ENCODE measurements around the gene WDCP. TPM values are rescaled to one million over a fixed set of nuclear protein-coding genes. Genes with fewer than 3 reads are reported as not detected.

The WDCP gene
- total RNA-seq, 1 donor from 2014 or later = 20.0 TPM

GRCh38 chr2:24022975-24023575 is 24.1 kb downstream of the WDCP start:
- POLR2A ChIA-PET = interaction anchor here (0.6 kb wide), 1 partner anchor 24 kb away, joined by 7 read pairs; no protein-coding TSS in a partner anchor
- intact Hi-C loops (cut with micrococcal nuclease) = no loop called here
- TF ChIP-seq CTCF (IDR thresholded peaks at IDR 0.05) = no peak
- Mint-ChIP-seq H3K27me3 (no peaks in the 10 kb centered on the region), H3K4me3 (no peak overlapping the region), H3K27ac (no peak overlapping the region), H3K4me1 (no peaks in the 10 kb centered on the region), H3K9me3 (no peaks in the 10 kb centered on the region), H3K36me3 (ENCODE audit: low read depth) (peaks cover 42% of the 10 kb centered on the region)
- ATAC-seq (ENCODE audit: low read depth) (no peak), DNase-seq (no peak)
- CTCF ChIA-PET = no interaction called here

DNA sequence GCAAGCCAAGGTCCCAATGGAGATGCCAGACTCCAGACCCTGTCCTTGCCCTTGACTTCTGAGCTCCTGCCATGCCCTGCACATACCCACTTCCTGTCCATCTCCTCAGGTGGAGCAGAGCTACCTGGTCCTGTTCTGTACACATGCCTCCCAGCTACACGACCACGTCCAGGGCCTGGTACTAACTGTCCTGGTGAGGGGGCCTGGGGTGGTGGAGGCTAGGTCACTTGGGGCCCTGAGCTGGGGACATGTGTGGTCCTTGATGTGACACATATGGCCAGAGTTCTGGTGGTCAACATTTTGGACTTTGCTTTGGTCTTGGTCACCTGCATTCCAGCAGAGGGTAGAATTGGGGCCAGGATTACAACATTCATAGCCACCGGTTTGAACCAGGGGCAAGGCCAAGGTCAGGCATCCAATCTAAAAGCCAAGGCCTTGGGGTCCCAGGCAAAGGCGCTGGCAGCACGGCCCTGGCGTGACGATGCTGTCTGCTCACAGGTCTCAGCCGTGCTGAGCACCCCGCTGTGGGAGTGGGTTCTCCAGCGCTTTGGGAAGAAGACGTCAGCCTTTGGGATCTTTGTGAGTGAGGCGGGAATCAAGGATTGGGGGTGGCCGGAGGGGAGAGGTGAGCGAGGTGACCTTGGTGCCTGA is 24.7 kb downstream of the WDCP start:
- CTCF ChIA-PET = no interaction called here
- H3K27ac Mint-ChIP-seq = no peak overlapping the region
- no peak for TF ChIP-seq CTCF (IDR thresholded peaks at IDR 0.05)

DNA sequence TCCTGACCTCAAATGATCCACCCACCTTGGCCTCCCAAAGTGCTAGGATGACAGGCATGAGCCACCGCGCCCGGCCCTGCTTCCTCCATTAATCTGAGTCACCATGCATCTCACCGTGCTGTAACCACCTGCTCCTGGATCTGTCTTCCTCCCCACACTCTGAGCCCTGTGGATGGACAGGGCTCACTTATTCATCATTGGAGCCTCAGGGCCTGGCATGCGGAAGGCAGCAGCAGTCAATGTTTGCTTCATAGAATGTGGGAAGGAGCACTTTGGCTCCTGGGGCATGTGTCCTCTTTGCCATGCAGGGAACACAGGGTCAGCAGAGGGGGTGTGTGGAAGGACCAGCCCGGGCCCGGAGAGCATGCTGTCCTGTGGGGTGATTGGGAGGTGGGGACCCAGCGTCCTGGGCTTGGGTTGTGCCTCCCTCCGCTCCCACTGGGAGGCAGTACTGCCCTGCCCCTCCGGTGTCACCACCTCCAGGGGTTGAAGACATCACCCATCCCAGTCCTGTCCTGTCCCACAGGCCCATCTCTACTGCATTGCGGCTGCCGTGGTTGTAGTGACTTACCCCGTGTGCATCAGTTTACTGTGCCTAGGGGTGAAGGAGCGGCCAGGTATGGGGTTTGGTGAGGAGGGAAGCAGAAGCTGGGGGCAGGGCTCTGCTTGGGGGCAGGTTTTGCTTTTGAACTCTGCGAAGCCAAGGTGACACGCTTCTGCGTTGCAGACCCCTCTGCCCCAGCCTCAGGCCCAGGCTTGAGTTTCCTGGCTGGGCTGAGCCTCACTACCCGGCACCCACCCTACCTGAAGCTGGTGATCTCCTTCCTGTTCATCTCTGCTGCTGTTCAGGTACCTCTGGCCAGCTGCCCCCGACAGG is 25.8 kb downstream of the WDCP start:
- ATAC-seq (ENCODE audit: low read depth) = peak; percentile 37
- no peak overlapping the region for H3K27ac Mint-ChIP-seq
- CTCF ChIA-PET = no interaction called here

More for the DNA sequence above, 24.7 kb downstream of the WDCP start:
- POLR2A ChIA-PET = interaction anchor here (0.6 kb wide), 1 partner anchor 23 kb away, joined by 7 read pairs; no protein-coding TSS in a partner anchor
- Mint-ChIP-seq H3K36me3 (ENCODE audit: low read depth) (peaks cover 42% of the 10 kb centered on the region), H3K4me1 (no peaks in the 10 kb centered on the region), H3K27me3 (no peaks in the 10 kb centered on the region), H3K9me3 (no peaks in the 10 kb centered on the region), H3K4me3 (no peak overlapping the region)
- DNase-seq = no peak
- intact Hi-C loops (cut with micrococcal nuclease) = no loop called here
- ATAC-seq (ENCODE audit: low read depth) = no peak

DNA sequence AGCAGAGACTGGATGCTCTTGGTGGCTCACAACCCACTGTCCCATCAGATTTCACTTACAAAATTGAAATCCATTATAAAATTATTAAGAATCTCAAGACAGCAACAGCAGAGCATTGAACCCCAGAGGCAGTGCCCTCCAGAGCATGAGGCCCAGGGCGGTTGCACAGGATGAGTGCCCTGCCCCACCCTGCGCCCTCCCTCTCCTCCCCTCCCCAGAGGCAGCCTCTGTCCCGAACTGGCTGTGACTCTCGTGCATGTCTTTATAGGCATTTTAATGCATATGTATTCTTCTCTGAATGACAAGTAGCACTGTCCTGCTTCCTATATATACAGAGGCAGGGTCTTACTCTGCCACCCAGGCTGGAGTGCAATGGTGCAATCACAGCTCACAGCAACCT is 26.9 kb downstream of the WDCP start:
- intact Hi-C loops (cut with micrococcal nuclease) = no loop called here
- ATAC-seq (ENCODE audit: low read depth) (no peak), DNase-seq (no peak)
- CTCF ChIA-PET = no interaction called here
- no peak overlapping the region for H3K4me3 Mint-ChIP-seq
- no peak overlapping the region for H3K27ac Mint-ChIP-seq
- H3K36me3 Mint-ChIP-seq (ENCODE audit: low read depth) = peaks cover 28% of the 10 kb centered on the region
- no peaks in the 10 kb centered on the region for H3K27me3 Mint-ChIP-seq
- no peaks in the 10 kb centered on the region for H3K9me3 Mint-ChIP-seq
- no peaks in the 10 kb centered on the region for H3K4me1 Mint-ChIP-seq
- no peak for TF ChIP-seq CTCF (IDR thresholded peaks at IDR 0.05)
- POLR2A ChIA-PET = no interaction called here

More for the DNA sequence above, 25.8 kb downstream of the WDCP start:
- intact Hi-C loops (cut with micrococcal nuclease) = no loop called here
- Mint-ChIP-seq H3K4me1 (no peaks in the 10 kb centered on the region), H3K9me3 (no peaks in the 10 kb centered on the region), H3K36me3 (ENCODE audit: low read depth) (peaks cover 36% of the 10 kb centered on the region), H3K27me3 (no peaks in the 10 kb centered on the region), H3K4me3 (no peak overlapping the region)
- TF ChIP-seq CTCF (IDR thresholded peaks at IDR 0.05) = no peak
- no peak for DNase-seq
- POLR2A ChIA-PET = no interaction called here

GRCh38 chr2:24019729-24020128 is 27.5 kb downstream of the WDCP start:
- Mint-ChIP-seq H3K4me1 (no peaks in the 10 kb centered on the region), H3K9me3 (no peaks in the 10 kb centered on the region), H3K4me3 (no peak overlapping the region), H3K36me3 (ENCODE audit: low read depth) (peaks cover 24% of the 10 kb centered on the region), H3K27me3 (no peaks in the 10 kb centered on the region), H3K27ac (no peak overlapping the region)
- ChIA-PET CTCF (no interaction called here), POLR2A (no interaction called here)
- TF ChIP-seq CTCF (IDR thresholded peaks at IDR 0.05) = no peak
- DNase-seq = no peak
- no peak for ATAC-seq (ENCODE audit: low read depth)
- intact Hi-C loops (cut with micrococcal nuclease) = loop anchor here (10.0 kb wide), 1 partner anchor 135 kb away; no protein-coding TSS in a partner anchor

Data from activated B cell treated with CpG ODN at 0.5 μM for 24 hours (primary cell).